ENCODE results near the gene PDIA4.

DNA sequence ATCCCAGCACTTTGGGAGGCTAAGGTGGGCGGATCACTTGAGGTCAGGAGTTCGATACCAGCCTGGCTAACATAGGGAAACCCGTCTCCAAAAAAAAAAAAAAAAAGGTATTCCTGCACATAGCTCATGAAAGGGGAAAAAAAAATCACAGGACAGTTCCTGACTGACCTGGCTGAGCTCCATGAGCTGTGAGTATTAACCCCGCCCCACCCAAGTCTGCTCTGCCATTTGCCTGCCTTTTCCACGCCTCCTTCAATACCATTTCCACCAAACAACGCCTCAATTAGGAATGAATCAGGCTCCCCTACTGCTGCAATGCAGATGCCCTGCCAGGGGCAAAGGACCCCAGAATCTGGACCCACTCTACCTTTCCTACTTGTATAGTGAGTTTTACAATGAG, 55.0 kb downstream of the PDIA4 start:
- TF ChIP-seq POLR2A (IDR thresholded peaks at IDR 0.05; ENCODE audit: low read length) (no peak), GATA1 (IDR thresholded peaks at IDR 0.05; ENCODE audit: low read depth, low read length) (no peak)

Data from erythroblast (primary cell).